Sigmoid colon (tissue), 7 donors: Measurements from ENCODE around the gene TCF7. TPM values are rescaled to one million over a fixed set of nuclear protein-coding genes. Genes with fewer than 3 reads are reported as not detected.

Experiments
- DNase-seq: peaks from one replicate; pipeline ENCODE4 v3.0.0-alpha.2; 2019
- H3K27ac ChIP-seq, 4 donors: fragments of 200-600 bp; sonication (generic); one replicate each; pipeline ENCODE4 v1.5.1; 2016 to 2019; ENCODE audit warnings: mild to moderate bottlenecking in 1 of 4
- H3K27me3 ChIP-seq, 3 donors: fragments of 200-600 bp; sonication (generic); one replicate each; pipeline ENCODE4 v1.5.1; 2019; ENCODE audit warnings: mild to moderate bottlenecking in 1 of 3
- H3K36me3 ChIP-seq, 4 donors: fragments of 200-600 bp; sonication (generic); one replicate each; pipeline ENCODE4 v1.5.1; 2016 to 2019
- H3K4me1 ChIP-seq, 4 donors: fragments of 200-600 bp; sonication (generic); one replicate each; pipeline ENCODE4 v1.5.1; 2017 to 2019
- H3K4me3 ChIP-seq, 4 donors: fragments of 200-600 bp; sonication (generic); one replicate each; pipeline ENCODE4 v1.5.1; 2017 to 2019; ENCODE audit warnings: mild to moderate bottlenecking in 2 of 4, moderate library complexity in 1 of 4
- H3K9me3 ChIP-seq, 4 donors: fragments of 200-600 bp in 3 of 4; sonication (generic) in 3 of 4; one replicate each; pipeline versions ENCODE4 v1.5.1 to v1.6.1; 2013 to 2019
- CTCF ChIP-seq, 4 experiments: fragments of 450-650 bp in 3 of 4; fragments of 200-600 bp in 1 of 4; IDR thresholded peaks; one replicate each; pipeline ENCODE4 v1.5.1; 2016 to 2019; ENCODE audit warnings: antibody characterized with exemption in 4 of 4, mild to moderate bottlenecking in 3 of 4, moderate library complexity in 2 of 4
- EP300 ChIP-seq, 4 donors: sonication (generic); formaldehyde crosslinking; IDR thresholded peaks; one replicate each; pipeline ENCODE4 v1.6.1; 2017; ENCODE audit warnings: antibody characterized with exemption in 4 of 4
- POLR2A ChIP-seq, 2 donors: fragments of 450-650 bp; IDR thresholded peaks; one replicate each; pipeline ENCODE4 v1.6.1; 2016; ENCODE audit warnings: antibody characterized with exemption in 2 of 2, mild to moderate bottlenecking in 2 of 2, moderate library complexity in 2 of 2
- POLR2AphosphoS5 ChIP-seq, 4 donors: sonication (generic); formaldehyde crosslinking; IDR thresholded peaks; one replicate each; pipeline ENCODE4 v1.6.1; 2017; ENCODE audit warnings: antibody characterized with exemption in 4 of 4
- WGBS, 2 donors: extraction: QIAGEN DNeasy Blood & Tissue Kit; methylation state at CpG; one replicate each; pipeline ENCODE4 v1.1.7; 2013; 5-methylcytosine and 5-hydroxymethylcytosine counted together
- intact Hi-C: fragments of 100-400 bp; cut with DNase I; formaldehyde crosslinking; loops from one replicate; pipeline ENCODE4 v1.15.1; 2023
- polyA plus RNA-seq, 3 donors: library from polyadenylated mRNA; stranded (reverse); fragments of 200-250 nt; gene quantifications; one replicate each; pipeline ENCODE4 v1.2.3, GENCODE V29; 2013
- total RNA-seq, 4 donors: library from RNA; depleted of rRNA; stranded (reverse); fragments of >200 nt; gene quantifications; one replicate each; pipeline ENCODE4 v1.1.0, GENCODE V29; 2016
- donor health status: healthy with polysubstance abuse.
- donor health status: Bipolar disorder and iron deficiency.
- donor health status: healthy.

TCF7 gene
- total and polyA plus RNA-seq, 7 donors: 0.36 to 38.4 (median 1.5) TPM

DNA sequence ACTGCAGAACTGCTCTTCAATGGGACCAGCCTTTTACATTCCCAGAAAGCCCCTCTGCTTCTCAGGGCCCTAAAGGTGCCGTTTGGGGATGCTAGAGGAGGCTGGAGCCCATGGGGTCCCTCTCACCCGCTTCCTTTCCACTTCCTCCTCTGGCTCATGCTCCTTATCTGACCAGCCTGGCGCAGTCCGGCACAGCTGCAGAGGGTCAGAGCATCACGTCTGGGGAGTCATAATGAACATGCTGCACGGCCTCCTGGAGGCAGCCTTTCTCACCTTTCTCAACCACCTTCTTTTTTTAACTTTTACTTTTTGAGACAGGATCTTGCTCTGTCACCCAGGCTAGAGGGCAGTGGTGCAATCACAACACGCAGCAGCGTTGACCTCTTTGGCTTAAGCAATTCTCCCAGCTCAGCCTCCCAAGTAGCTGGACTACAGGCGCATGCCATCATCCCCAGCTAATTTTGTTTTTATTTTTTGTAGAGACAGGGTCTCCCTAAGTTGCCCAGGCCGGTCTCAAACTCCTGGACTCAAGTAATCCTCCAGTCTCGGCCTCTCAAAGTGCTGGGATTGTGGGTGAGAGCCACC, 15.1 kb upstream of the TCF7 start:
- 78 to 90% methylated on average over 11 of the region's 11 CpGs for WGBS, 2 donors
- peaks cover 0 to 18% (median 9%) of the 10 kb centered on the region in 4 donors for H3K4me1 ChIP-seq
- no peak overlapping the region for H3K27ac ChIP-seq
- no peaks in the 10 kb centered on the region for H3K36me3 ChIP-seq
- intact Hi-C loops: loop anchor here (5.0 kb wide), 1 partner anchor 57 kb away; no protein-coding TSS in a partner anchor
- DNase-seq: no peak
- no peaks in the 10 kb centered on the region for H3K9me3 ChIP-seq
- no peaks in the 10 kb centered on the region for H3K27me3 ChIP-seq
- no peak overlapping the region for H3K4me3 ChIP-seq
- TF ChIP-seq EP300 (IDR thresholded peaks at IDR 0.05): no peak
- no peak for TF ChIP-seq POLR2A (IDR thresholded peaks at IDR 0.05)

DNA sequence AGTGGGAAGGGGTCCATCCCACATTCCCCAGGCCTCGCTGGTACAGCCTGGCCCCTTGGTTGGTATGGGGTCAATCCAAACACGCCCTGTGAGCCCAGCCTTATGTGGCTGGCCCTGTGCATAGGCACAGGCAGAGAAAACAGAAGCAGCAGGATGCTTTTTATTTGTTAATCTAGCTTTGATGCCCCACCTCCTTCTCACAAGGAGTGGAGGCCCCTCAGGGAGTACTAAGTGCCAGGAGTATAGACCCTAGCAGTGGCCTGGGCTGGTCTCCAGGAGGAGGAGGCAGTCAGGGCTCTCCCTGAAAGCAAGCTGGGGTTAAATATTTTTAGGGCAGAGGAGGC, 14.6 kb upstream of the TCF7 start:
- peaks cover 0 to 18% (median 9%) of the 10 kb centered on the region in 4 donors for H3K4me1 ChIP-seq
- no peaks in the 10 kb centered on the region for H3K36me3 ChIP-seq
- no peak for TF ChIP-seq POLR2AphosphoS5 (IDR thresholded peaks at IDR 0.05)
- TF ChIP-seq POLR2A (IDR thresholded peaks at IDR 0.05): no peak
- TF ChIP-seq CTCF (IDR thresholded peaks at IDR 0.05): no peak
- H3K9me3 ChIP-seq: no peaks in the 10 kb centered on the region
- H3K27ac ChIP-seq: peak overlapping the region in 1 of 4 donors; percentile 54
- H3K27me3 ChIP-seq: no peaks in the 10 kb centered on the region
- no peak overlapping the region for H3K4me3 ChIP-seq
- intact Hi-C loops: loop anchor here (5.0 kb wide), 3 partner anchors 47 to 192 kb away; no protein-coding TSS in a partner anchor
- 83 to 89% methylated on average over 2 of the region's 2 CpGs for WGBS, 2 donors
- no peak for DNase-seq

DNA sequence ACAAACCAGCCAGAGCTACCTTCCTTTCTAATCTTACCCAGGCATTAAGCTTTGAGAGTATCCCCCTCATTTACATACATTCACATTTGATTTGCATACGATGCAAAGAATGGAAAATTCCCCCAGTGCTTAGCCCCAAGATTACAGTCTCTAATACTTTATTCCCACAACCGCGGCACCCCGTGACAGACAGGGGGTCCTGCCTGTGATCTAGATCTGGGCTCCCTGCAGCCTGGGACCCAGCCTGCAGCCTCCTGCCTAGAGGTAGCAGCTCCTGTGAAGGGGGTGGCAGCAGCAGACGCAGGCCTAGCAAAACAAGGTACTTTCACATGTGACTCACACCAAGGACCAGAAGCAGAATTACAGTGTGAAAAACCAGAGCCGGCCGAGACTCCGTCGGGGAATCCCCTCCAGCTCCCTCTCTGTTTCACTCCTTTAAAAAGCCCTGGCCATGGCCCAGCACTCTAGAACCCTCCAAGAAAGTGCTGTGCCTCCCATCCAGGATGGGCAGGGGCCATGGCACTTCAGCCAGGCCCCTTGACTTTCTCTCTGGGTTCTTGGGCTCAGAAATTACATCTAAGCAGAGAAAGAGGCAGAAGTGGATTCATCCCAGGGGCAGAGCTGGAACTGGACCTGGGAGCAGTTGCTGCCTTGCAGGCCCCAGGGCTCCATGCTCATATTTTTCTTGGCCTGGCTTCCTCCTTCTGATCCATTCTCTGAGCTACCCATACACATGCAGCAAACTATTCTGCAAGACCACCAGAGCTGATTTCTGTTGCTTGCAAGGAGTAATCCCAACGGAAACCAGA, 14.0 kb upstream of the TCF7 start:
- Histone ChIP-seq H3K27ac (peak overlapping the region in 3 of 4 donors; percentile 18 to 54 (median 45)), H3K27me3 (no peaks in the 10 kb centered on the region), H3K4me1 (peaks cover 0 to 18% (median 9%) of the 10 kb centered on the region in 4 donors), H3K9me3 (no peaks in the 10 kb centered on the region), H3K4me3 (no peak overlapping the region), H3K36me3 (no peaks in the 10 kb centered on the region)
- no peak for DNase-seq
- intact Hi-C loops: loop anchor here (5.0 kb wide), 2 partner anchors 47 to 192 kb away; no protein-coding TSS in a partner anchor
- WGBS, 2 donors: 48 to 78% methylated on average over 10 of the region's 10 CpGs
- TF ChIP-seq CTCF (IDR thresholded peaks at IDR 0.05) (no peak), EP300 (IDR thresholded peaks at IDR 0.05) (no peak)

GRCh38 chr5:134101686-134102439, 12.6 kb upstream of the TCF7 start:
- no peak overlapping the region for H3K27ac ChIP-seq
- intact Hi-C loops: loop anchor here (5.0 kb wide), 2 partner anchors 45 to 190 kb away; no protein-coding TSS in a partner anchor
- no peaks in the 10 kb centered on the region for H3K36me3 ChIP-seq
- H3K9me3 ChIP-seq: no peaks in the 10 kb centered on the region
- peak; percentile 77 for DNase-seq
- WGBS, 2 donors: 35 to 38% methylated on average over 20 of the region's 20 CpGs
- peaks cover 0 to 18% (median 9%) of the 10 kb centered on the region in 4 donors for H3K4me1 ChIP-seq
- H3K27me3 ChIP-seq: no peaks in the 10 kb centered on the region
- TF ChIP-seq POLR2A (IDR thresholded peaks at IDR 0.05): no peak
- TF ChIP-seq POLR2AphosphoS5 (IDR thresholded peaks at IDR 0.05): no peak
- TF ChIP-seq EP300 (IDR thresholded peaks at IDR 0.05): no peak
- TF ChIP-seq CTCF (IDR thresholded peaks at IDR 0.05): peak; percentile 33 to 89 (median 52)
- H3K4me3 ChIP-seq: no peak overlapping the region

GRCh38 chr5:134103397-134103796, 11.1 kb upstream of the TCF7 start:
- intact Hi-C loops: loop anchor here (5.0 kb wide), 2 partner anchors 44 to 189 kb away; no protein-coding TSS in a partner anchor
- no peak for DNase-seq
- whole genome bisulfite sequencing, 2 donors: 70 to 80% methylated on average over 9 of the region's 9 CpGs

More at GRCh38 chr5:134103397-134103796, 11.1 kb upstream of the TCF7 start:
- Histone ChIP-seq H3K27me3 (no peaks in the 10 kb centered on the region), H3K4me3 (no peak overlapping the region), H3K27ac (no peak overlapping the region), H3K9me3 (no peaks in the 10 kb centered on the region), H3K4me1 (peaks cover 0 to 18% (median 9%) of the 10 kb centered on the region in 4 donors), H3K36me3 (no peaks in the 10 kb centered on the region)
- TF ChIP-seq CTCF (IDR thresholded peaks at IDR 0.05): no peak
- no peak for TF ChIP-seq EP300 (IDR thresholded peaks at IDR 0.05)
- TF ChIP-seq POLR2AphosphoS5 (IDR thresholded peaks at IDR 0.05): no peak
